SK-N-SH treated with all-trans-retinoic acid at 6 μM for 48 hours (cell line): ENCODE results near the gene SF3B3.

Experiments used
- ARNTL ChIP-seq: fragments of 450-650 bp; formaldehyde crosslinking; IDR thresholded peaks from 2 replicates; pipeline ENCODE4 v1.5.0; 2020; ENCODE audit warnings: low read depth, mild to moderate bottlenecking, moderate library complexity, borderline replicate concordance
- TOX ChIP-seq: fragments of 250-450 bp; sonication (Bioruptor Pico); IDR thresholded peaks from 2 replicates; pipeline ENCODE4 v1.8.0; 2021; ENCODE audit warnings: mild to moderate bottlenecking, moderate library complexity, borderline replicate concordance
- ZNF70 ChIP-seq: fragments of 450-650 bp; formaldehyde crosslinking; IDR thresholded peaks from 2 replicates; pipeline ENCODE4 v1.5.0; 2020; ENCODE audit warnings: mild to moderate bottlenecking, moderate library complexity
- TF ChIP-seq, protein P1 (sequence below): fragments of 250-450 bp; sonication (Bioruptor Pico); IDR thresholded peaks from 2 replicates; pipeline ENCODE4 v1.5.1; 2020; ENCODE audit warnings: low read depth, mild to moderate bottlenecking, moderate library complexity
- TF ChIP-seq, protein P2 (sequence below): fragments of 250-450 bp; sonication (Bioruptor Pico); IDR thresholded peaks from 2 replicates; pipeline ENCODE4 v1.8.0; 2020; ENCODE audit warnings: mild to moderate bottlenecking, moderate library complexity, borderline replicate concordance
- TF ChIP-seq, protein P3 (sequence below): fragments of 250-450 bp; sonication (Bioruptor Pico); IDR thresholded peaks from 2 replicates; pipeline ENCODE4 v1.5.1; 2021; ENCODE audit warnings: mild to moderate bottlenecking, moderate library complexity

DNA sequence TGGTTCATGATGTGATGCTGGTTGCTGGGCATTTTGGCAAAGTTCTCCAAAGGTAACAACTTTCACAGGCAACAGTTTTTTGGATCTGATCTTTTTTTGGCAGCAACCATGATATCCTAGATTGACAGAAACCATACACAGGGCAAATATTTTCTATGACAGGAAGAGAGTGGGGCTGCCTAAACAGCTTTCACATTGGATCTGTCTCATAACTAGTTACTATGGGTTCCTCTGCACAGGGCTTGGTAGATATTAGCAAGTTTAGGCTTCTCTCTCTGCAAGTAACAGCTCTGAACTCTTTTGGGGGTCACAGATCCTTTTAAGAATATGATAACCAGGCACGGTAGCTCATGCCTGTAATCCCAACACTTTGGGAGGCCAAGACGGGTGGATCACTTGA is 28.8 kb upstream of the SF3B3 start:
- TF ChIP-seq, protein P1, sequence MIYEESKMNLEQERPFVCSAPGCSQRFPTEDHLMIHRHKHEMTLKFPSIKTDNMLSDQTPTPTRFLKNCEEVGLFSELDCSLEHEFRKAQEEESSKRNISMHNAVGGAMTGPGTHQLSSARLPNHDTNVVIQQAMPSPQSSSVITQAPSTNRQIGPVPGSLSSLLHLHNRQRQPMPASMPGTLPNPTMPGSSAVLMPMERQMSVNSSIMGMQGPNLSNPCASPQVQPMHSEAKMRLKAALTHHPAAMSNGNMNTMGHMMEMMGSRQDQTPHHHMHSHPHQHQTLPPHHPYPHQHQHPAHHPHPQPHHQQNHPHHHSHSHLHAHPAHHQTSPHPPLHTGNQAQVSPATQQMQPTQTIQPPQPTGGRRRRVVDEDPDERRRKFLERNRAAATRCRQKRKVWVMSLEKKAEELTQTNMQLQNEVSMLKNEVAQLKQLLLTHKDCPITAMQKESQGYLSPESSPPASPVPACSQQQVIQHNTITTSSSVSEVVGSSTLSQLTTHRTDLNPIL = no peak
- TF ChIP-seq ARNTL (CRISPR knock-in tag) (no peak), ZNF70 (CRISPR knock-in tag) (no peak), TOX (CRISPR knock-in tag) (no peak)
- TF ChIP-seq, protein P2, sequence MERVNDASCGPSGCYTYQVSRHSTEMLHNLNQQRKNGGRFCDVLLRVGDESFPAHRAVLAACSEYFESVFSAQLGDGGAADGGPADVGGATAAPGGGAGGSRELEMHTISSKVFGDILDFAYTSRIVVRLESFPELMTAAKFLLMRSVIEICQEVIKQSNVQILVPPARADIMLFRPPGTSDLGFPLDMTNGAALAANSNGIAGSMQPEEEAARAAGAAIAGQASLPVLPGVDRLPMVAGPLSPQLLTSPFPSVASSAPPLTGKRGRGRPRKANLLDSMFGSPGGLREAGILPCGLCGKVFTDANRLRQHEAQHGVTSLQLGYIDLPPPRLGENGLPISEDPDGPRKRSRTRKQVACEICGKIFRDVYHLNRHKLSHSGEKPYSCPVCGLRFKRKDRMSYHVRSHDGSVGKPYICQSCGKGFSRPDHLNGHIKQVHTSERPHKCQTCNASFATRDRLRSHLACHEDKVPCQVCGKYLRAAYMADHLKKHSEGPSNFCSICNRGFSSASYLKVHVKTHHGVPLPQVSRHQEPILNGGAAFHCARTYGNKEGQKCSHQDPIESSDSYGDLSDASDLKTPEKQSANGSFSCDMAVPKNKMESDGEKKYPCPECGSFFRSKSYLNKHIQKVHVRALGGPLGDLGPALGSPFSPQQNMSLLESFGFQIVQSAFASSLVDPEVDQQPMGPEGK (CRISPR knock-in tag) = no peak
- TF ChIP-seq, protein P3, sequence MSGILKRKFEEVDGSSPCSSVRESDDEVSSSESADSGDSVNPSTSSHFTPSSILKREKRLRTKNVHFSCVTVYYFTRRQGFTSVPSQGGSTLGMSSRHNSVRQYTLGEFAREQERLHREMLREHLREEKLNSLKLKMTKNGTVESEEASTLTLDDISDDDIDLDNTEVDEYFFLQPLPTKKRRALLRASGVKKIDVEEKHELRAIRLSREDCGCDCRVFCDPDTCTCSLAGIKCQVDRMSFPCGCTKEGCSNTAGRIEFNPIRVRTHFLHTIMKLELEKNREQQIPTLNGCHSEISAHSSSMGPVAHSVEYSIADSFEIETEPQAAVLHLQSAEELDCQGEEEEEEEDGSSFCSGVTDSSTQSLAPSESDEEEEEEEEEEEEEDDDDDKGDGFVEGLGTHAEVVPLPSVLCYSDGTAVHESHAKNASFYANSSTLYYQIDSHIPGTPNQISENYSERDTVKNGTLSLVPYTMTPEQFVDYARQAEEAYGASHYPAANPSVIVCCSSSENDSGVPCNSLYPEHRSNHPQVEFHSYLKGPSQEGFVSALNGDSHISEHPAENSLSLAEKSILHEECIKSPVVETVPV (CRISPR knock-in tag) = no peak
